Stimulated activated CD4-positive, alpha-beta T cell treated with anti-CD3 and anti-CD28 coated beads, Interleukin-12 subunit alpha, Interleukin-12 subunit beta, amount 100 ng/mL, for 48 hours (primary cell): ENCODE results near the gene MAGEA9B.
A peak's percentile ranks its signal among the peaks of the same experiment; 100 is the strongest.
"Not testable (repeated sequence)": the region's sequence is repeated elsewhere in the genome, so short reads cannot be mapped to it uniquely, and the experiment has no call there.

Source experiments
- DNase-seq, 3 donors: peaks; one replicate each; pipeline ENCODE4 v3.0.0-alpha.2; 2020; ENCODE audit warnings: low read depth in 2 of 3, low spot score in 1 of 3

The MAGEA9B gene

GRCh38 chrX:149572743-149573142, 14.5 kb downstream of the MAGEA9B start:
- DNase-seq, result no peak

GRCh38 chrX:149571770-149572169, 15.5 kb downstream of the MAGEA9B start:
- no peak for DNase-seq

GRCh38 chrX:149570668-149571067, 16.6 kb downstream of the MAGEA9B start:
- no peak for DNase-seq

- DNase-seq, result no peak
Observed at GRCh38 chrX:149569770-149570169, 17.5 kb downstream of the MAGEA9B start.

- DNase-seq, result no peak
Observed at GRCh38 chrX:149568701-149569296, 18.5 kb downstream of the MAGEA9B start.

GRCh38 chrX:149567621-149568417, 19.4 kb downstream of the MAGEA9B start:
- no peak for DNase-seq

GRCh38 chrX:149563359-149563758, 23.9 kb downstream of the MAGEA9B start:
- no peak for DNase-seq

GRCh38 chrX:149555251-149555650, 32.0 kb downstream of the MAGEA9B start:
- DNase-seq, result not testable (repeated sequence)

- not testable (repeated sequence) for DNase-seq
Observed at GRCh38 chrX:149551939-149552248, 35.4 kb downstream of the MAGEA9B start.

GRCh38 chrX:149551245-149551938, 35.9 kb downstream of the MAGEA9B start:
- not testable (repeated sequence) for DNase-seq

GRCh38 chrX:149550454-149550853, 36.8 kb downstream of the MAGEA9B start:
- not testable (repeated sequence) for DNase-seq

- DNase-seq, result not testable (repeated sequence)
Observed at GRCh38 chrX:149549701-149550100, 37.6 kb downstream of the MAGEA9B start, which contains the start of gene HSFX3. Gene HSFX3, minus strand, starts transcription at chrX:149549924. Its CDS starts 72 bp downstream, at chrX:149549852.

- not testable (repeated sequence) for DNase-seq
Observed at GRCh38 chrX:149547782-149548181, 39.5 kb downstream of the MAGEA9B start.

- not testable (repeated sequence) for DNase-seq
Observed at GRCh38 chrX:149546962-149547361, 40.3 kb downstream of the MAGEA9B start.

GRCh38 chrX:149545545-149546543, 41.4 kb downstream of the MAGEA9B start:
- DNase-seq, result not testable (repeated sequence)

GRCh38 chrX:149541521-149542047, 45.7 kb downstream of the MAGEA9B start:
- no peak for DNase-seq

GRCh38 chrX:149540621-149541520, 46.4 kb downstream of the MAGEA9B start, which contains the start of gene EOLA1:
Gene EOLA1, plus strand, starts transcription at chrX:149541012. Its CDS starts 4,619 bp downstream, at chrX:149545631.
- DNase-seq, result peak; percentile 73 to 84 (median 81)

GRCh38 chrX:149540131-149540620, 47.1 kb downstream of the MAGEA9B start:
- DNase-seq, result peak; percentile 78 to 85 (median 80)
